H9 (cell line): ENCODE results near the gene ZC3H18. TPM values are rescaled to one million over a fixed set of nuclear protein-coding genes. Genes with fewer than 3 reads are reported as not detected.

ENCODE experiments used
- DNase-seq: peaks from one replicate; pipeline ENCODE4 v3.0.0-alpha.2; 2017
- H2AFZ ChIP-seq: one replicate; pipeline ENCODE4 v1.6.1; 2013; ENCODE audit warnings: mild to moderate bottlenecking, low read length, control low read depth, moderate library complexity
- H2AK5ac ChIP-seq: 2 replicates; pipeline ENCODE4 v1.6.1; 2013; ENCODE audit warnings: low read length, control low read depth, mixed read lengths; ENCODE audit not compliant: insufficient read length
- H2BK120ac ChIP-seq: one replicate; pipeline ENCODE4 v1.6.1; 2013; ENCODE audit warnings: low read depth, mild to moderate bottlenecking, low read length, control low read depth, inconsistent platforms; ENCODE audit not compliant: poor library complexity, severe bottlenecking
- H2BK12ac ChIP-seq: 2 replicates; pipeline ENCODE4 v1.6.1; 2013; ENCODE audit warnings: low read length, control low read depth, mixed read lengths, low read depth; ENCODE audit not compliant: insufficient read length
- H2BK15ac ChIP-seq: 2 replicates; pipeline ENCODE4 v1.6.1; 2013; ENCODE audit warnings: low read depth, low read length, control low read depth
- H2BK20ac ChIP-seq: one replicate; pipeline ENCODE4 v1.6.1; 2013; ENCODE audit warnings: low read depth, mild to moderate bottlenecking, low read length, control low read depth, inconsistent platforms; ENCODE audit not compliant: poor library complexity, severe bottlenecking
- H2BK5ac ChIP-seq: 2 replicates; pipeline ENCODE4 v1.6.1; 2013; ENCODE audit warnings: low read length, control low read depth, mixed read lengths; ENCODE audit not compliant: insufficient read length
- H3K14ac ChIP-seq: 2 replicates; pipeline ENCODE4 v1.6.1; 2013; ENCODE audit warnings: low read length, control low read depth; ENCODE audit not compliant: insufficient read depth
- H3K18ac ChIP-seq: 2 replicates; pipeline ENCODE4 v1.6.1; 2013; ENCODE audit warnings: low read depth, mild to moderate bottlenecking, mixed read lengths, low read length, control low read depth; ENCODE audit not compliant: insufficient read length
- H3K23ac ChIP-seq: 2 replicates; pipeline ENCODE4 v1.6.1; 2013; ENCODE audit warnings: low read length, control low read depth, mixed read lengths, low read depth; ENCODE audit not compliant: insufficient read length
- H3K23me2 ChIP-seq: 2 replicates; pipeline ENCODE4 v1.6.1; 2013; ENCODE audit warnings: low read depth, mild to moderate bottlenecking, mixed read lengths, low read length, control low read depth; ENCODE audit not compliant: insufficient read length, poor library complexity, severe bottlenecking
- H3K27ac ChIP-seq: 2 replicates; pipeline ENCODE4 v1.5.1; 2013; ENCODE audit warnings: low read length, control low read depth, mixed read lengths, low read depth; ENCODE audit not compliant: insufficient read length
- H3K27me3 ChIP-seq: 2 replicates; pipeline ENCODE4 v1.6.1; 2013; ENCODE audit warnings: low read length, control low read depth, inconsistent platforms; ENCODE audit not compliant: insufficient read depth
- H3K4ac ChIP-seq: 2 replicates; pipeline ENCODE4 v1.6.1; 2013; ENCODE audit warnings: low read depth, mild to moderate bottlenecking, control low read depth, inconsistent platforms, low read length, moderate library complexity
- H3K4me1 ChIP-seq: 2 replicates; pipeline ENCODE4 v1.6.1; 2013; ENCODE audit warnings: low read length, control low read depth, inconsistent platforms; ENCODE audit not compliant: insufficient read depth
- H3K4me2 ChIP-seq: 2 replicates; pipeline ENCODE4 v1.6.1; 2013; ENCODE audit warnings: low read length, control low read depth, mixed read lengths; ENCODE audit not compliant: insufficient read length, insufficient read depth
- H3K56ac ChIP-seq: 2 replicates; pipeline ENCODE4 v1.6.1; 2013; ENCODE audit warnings: low read depth, mild to moderate bottlenecking, mixed read lengths, low read length, control low read depth; ENCODE audit not compliant: insufficient read length
- H3K79me1 ChIP-seq: 2 replicates; pipeline ENCODE4 v1.6.1; 2013; ENCODE audit warnings: low read depth, mild to moderate bottlenecking, moderate library complexity, low read length, control low read depth, inconsistent platforms; ENCODE audit not compliant: insufficient read depth, poor library complexity, severe bottlenecking
- H3K79me2 ChIP-seq: 2 replicates; pipeline ENCODE4 v1.6.1; 2013; ENCODE audit warnings: low read length, control low read depth, inconsistent platforms; ENCODE audit not compliant: insufficient read depth
- H3K9ac ChIP-seq: 2 replicates; pipeline ENCODE4 v1.6.1; 2013; ENCODE audit warnings: low read length, control low read depth, mixed read lengths; ENCODE audit not compliant: insufficient read length; ENCODE audit errors: extremely low read depth
- H3K9me3 ChIP-seq: one replicate; pipeline ENCODE4 v1.6.1; 2013; ENCODE audit warnings: low read depth, low read length, inconsistent platforms; ENCODE audit not compliant: control insufficient read depth
- H3T11ph ChIP-seq: one replicate; pipeline ENCODE4 v1.6.1; 2013; ENCODE audit warnings: mild to moderate bottlenecking, low read length, control low read depth, inconsistent platforms
- H4K20me1 ChIP-seq: one replicate; pipeline ENCODE4 v1.6.1; 2013; ENCODE audit not compliant: control insufficient read depth, insufficient read length, insufficient read depth
- H4K5ac ChIP-seq: 2 replicates; pipeline ENCODE4 v1.6.1; 2013; ENCODE audit warnings: low read depth, mild to moderate bottlenecking, mixed read lengths, low read length, control low read depth; ENCODE audit not compliant: insufficient read length
- H4K8ac ChIP-seq: replicated peaks from 2 replicates; pipeline ENCODE4 v1.6.1; 2013; ENCODE audit warnings: low read length, control low read depth, mixed read lengths, low read depth; ENCODE audit not compliant: insufficient read length
- H4K91ac ChIP-seq: 2 replicates; pipeline ENCODE4 v1.6.1; 2013; ENCODE audit warnings: low read depth, mild to moderate bottlenecking, moderate library complexity, mixed read lengths, low read length, control low read depth; ENCODE audit not compliant: insufficient read length
- H3K27ac Mint-ChIP-seq, 3 experiments: 2 replicates in 2 of 3; 3 replicates in 1 of 3; pipeline ENCODE4 v1.8.0; 2020 to 2021; ENCODE audit warnings: mixed read lengths in 3 of 3, mild to moderate bottlenecking in 1 of 3, moderate library complexity in 1 of 3
- H3K27me3 Mint-ChIP-seq: 2 replicates; pipeline ENCODE4 v1.8.0; 2021; ENCODE audit warnings: low read depth, mild to moderate bottlenecking, moderate library complexity, mixed read lengths
- H3K36me3 Mint-ChIP-seq, 3 experiments: 2 replicates in 2 of 3; 3 replicates in 1 of 3; pipeline ENCODE4 v1.8.0; 2020 to 2021; ENCODE audit warnings: low read depth in 3 of 3, mixed read lengths in 3 of 3; ENCODE audit not compliant: insufficient read depth in 1 of 3
- H3K4me1 Mint-ChIP-seq, 2 experiments: 2 replicates each; pipeline ENCODE4 v1.8.0; 2020; ENCODE audit warnings: mixed read lengths in 2 of 2
- H3K4me3 Mint-ChIP-seq, 2 experiments: 2 replicates in 1 of 2; 3 replicates in 1 of 2; pipeline ENCODE4 v1.8.0; 2020 to 2021; ENCODE audit warnings: mild to moderate bottlenecking in 2 of 2, mixed read lengths in 2 of 2, moderate library complexity in 1 of 2
- H3K9me3 Mint-ChIP-seq, 2 experiments: 2 replicates in 1 of 2; 3 replicates in 1 of 2; pipeline ENCODE4 v1.8.0; 2020; ENCODE audit warnings: mild to moderate bottlenecking in 2 of 2, mixed read lengths in 2 of 2, moderate library complexity in 1 of 2
- WGBS: extraction: QIAGEN DNeasy Blood & Tissue Kit; methylation state at CpG from one replicate; pipeline ENCODE4 v1.1.7; 2013; ENCODE audit warnings: missing lambda C conversion rate, low lambda C conversion rate, mixed read lengths; ENCODE audit not compliant: insufficient read length; ENCODE audit errors: extremely low coverage; 5-methylcytosine and 5-hydroxymethylcytosine counted together
- total RNA-seq: library from RNA; stranded (reverse); gene quantifications from 2 replicates; pipeline ENCODE4 v1.2.1, GENCODE V29; 2021
- TF ChIP-seq, protein P1 (sequence below): fragments of 200-600 bp; sonication (generic); conservative IDR thresholded peaks from 3 replicates; pipeline ENCODE4 v1.8.0; 2021; ENCODE audit warnings: antibody characterized with exemption, mild to moderate bottlenecking

Gene ZC3H18
- total RNA-seq, 1 experiment from 2014 or later = 69.7 TPM

DNA sequence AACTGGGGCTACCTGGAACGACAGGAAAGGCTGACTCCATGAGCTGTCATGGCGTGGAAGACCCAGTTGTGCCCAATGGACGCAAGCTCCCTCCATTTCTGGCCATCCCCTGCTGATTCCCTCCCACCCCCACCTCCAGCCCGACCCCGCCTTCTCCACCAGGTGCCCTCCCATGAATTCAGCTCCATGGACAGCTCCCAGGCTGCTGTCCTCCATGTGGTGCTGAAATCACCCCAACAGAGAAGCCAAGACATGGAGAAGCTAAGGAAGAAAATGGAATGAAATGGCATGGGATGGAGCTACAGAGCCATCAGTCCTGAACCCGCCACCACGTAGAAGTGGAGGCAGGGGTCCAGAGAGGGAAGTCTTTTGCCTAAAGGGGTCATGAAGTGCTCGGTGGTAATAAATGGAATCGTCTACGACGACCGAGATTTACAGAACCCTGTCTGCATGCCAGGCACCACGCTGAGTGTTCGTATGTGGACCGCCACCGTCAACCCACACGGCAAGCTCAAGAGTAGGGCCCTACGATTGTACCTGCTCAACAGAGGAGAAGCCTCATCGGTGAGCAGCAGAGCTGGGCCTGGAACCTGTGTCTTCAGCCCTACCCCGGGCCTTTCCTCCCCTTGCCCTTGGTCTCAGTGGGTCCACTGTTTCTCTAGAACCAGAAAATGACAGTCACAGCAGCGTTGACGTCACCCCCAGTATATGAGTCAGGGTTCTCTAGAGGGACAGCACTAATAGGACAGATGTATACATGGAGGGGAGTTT, 9.3 kb upstream of the ZC3H18 start:
- H2BK12ac ChIP-seq = no peak overlapping the region
- no CpG with 5 or more reads among the region's 22 CpGs for WGBS
- no peak overlapping the region for H3K56ac ChIP-seq
- Mint-ChIP-seq H3K27me3 (peaks cover 26% of the 10 kb centered on the region), H3K9me3 (peaks cover 3 to 4% of the 10 kb centered on the region in 2 experiments; a peak in 3 of 5 replicates), H3K27ac (no peak overlapping the region), H3K4me3 (no peak overlapping the region), H3K4me1 (peaks cover 2 to 4% of the 10 kb centered on the region in 2 experiments; a peak in 3 of 4 replicates), H3K36me3 (no peaks in the 10 kb centered on the region; a peak in 1 of 7 replicates)
- H4K8ac ChIP-seq = no peak overlapping the region
- no peaks in the 10 kb centered on the region for H3K23me2 ChIP-seq
- no peak overlapping the region for H3K4me2 ChIP-seq
- H3K23ac ChIP-seq = no peak overlapping the region
- no peak overlapping the region for H2BK15ac ChIP-seq
- H3K9me3 ChIP-seq = no peaks in the 10 kb centered on the region
- H2AFZ ChIP-seq = no peak overlapping the region
- no peak overlapping the region for H3K4ac ChIP-seq
- no peak overlapping the region for H2BK5ac ChIP-seq
- H3K18ac ChIP-seq = no peak overlapping the region
- H2BK20ac ChIP-seq = no peak overlapping the region
- H3K79me1 ChIP-seq = no peaks in the 10 kb centered on the region
- no peak overlapping the region for H3K9ac ChIP-seq
- no peak overlapping the region for H4K5ac ChIP-seq
- no peaks in the 10 kb centered on the region for H3K4me1 ChIP-seq
- DNase-seq = peak; percentile 59
- H3K27ac ChIP-seq = no peak overlapping the region
- H2BK120ac ChIP-seq = no peak overlapping the region
- H4K91ac ChIP-seq = no peak overlapping the region
- H3K27me3 ChIP-seq = no peaks in the 10 kb centered on the region
- no peaks in the 10 kb centered on the region for H4K20me1 ChIP-seq
- H2AK5ac ChIP-seq = no peak overlapping the region
- H3K79me2 ChIP-seq = no peaks in the 10 kb centered on the region
- TF ChIP-seq, protein P1, sequence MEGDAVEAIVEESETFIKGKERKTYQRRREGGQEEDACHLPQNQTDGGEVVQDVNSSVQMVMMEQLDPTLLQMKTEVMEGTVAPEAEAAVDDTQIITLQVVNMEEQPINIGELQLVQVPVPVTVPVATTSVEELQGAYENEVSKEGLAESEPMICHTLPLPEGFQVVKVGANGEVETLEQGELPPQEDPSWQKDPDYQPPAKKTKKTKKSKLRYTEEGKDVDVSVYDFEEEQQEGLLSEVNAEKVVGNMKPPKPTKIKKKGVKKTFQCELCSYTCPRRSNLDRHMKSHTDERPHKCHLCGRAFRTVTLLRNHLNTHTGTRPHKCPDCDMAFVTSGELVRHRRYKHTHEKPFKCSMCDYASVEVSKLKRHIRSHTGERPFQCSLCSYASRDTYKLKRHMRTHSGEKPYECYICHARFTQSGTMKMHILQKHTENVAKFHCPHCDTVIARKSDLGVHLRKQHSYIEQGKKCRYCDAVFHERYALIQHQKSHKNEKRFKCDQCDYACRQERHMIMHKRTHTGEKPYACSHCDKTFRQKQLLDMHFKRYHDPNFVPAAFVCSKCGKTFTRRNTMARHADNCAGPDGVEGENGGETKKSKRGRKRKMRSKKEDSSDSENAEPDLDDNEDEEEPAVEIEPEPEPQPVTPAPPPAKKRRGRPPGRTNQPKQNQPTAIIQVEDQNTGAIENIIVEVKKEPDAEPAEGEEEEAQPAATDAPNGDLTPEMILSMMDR = no peak
- no peak overlapping the region for H3K14ac ChIP-seq
- no peak overlapping the region for H3T11ph ChIP-seq
